Astrocyte of the spinal cord (primary cell): Measurements from ENCODE around the gene FNDC10.
"Not testable (repeated sequence)": the region's sequence is repeated elsewhere in the genome, so short reads cannot be mapped to it uniquely, and the experiment has no call there.

Source experiments
- DNase-seq: peaks from one replicate; pipeline ENCODE4 v3.0.0; 2011; ENCODE audit warnings: low read depth, low spot score
- H3K4me3 ChIP-seq: 2 replicates; pipeline ENCODE4 v1.5.1; 2011; ENCODE audit warnings: low read depth, mild to moderate bottlenecking, low read length, moderate library complexity
- CTCF ChIP-seq: IDR thresholded peaks from 2 replicates; pipeline ENCODE4 v1.5.1; 2012; ENCODE audit warnings: low read depth, mild to moderate bottlenecking, low read length, inconsistent platforms
- in situ Hi-C: cut with HindIII; loops from 2 replicates; pipeline ENCODE4 v1.10.0; 2017; ENCODE audit warnings: low sequenced_read_pairs

FNDC10 gene

GRCh38 chr1:1599935-1600860, at the start of gene FNDC10:
Gene FNDC10, minus strand, starts transcription at chr1:1600135. Its CDS starts 120 bp downstream, at chr1:1600015.
- in situ Hi-C loops: no loop called here
- H3K4me3 ChIP-seq: peak within 1 kb of the TSS; percentile 20
- DNase-seq: no peak
- no peak for TF ChIP-seq CTCF

DNA sequence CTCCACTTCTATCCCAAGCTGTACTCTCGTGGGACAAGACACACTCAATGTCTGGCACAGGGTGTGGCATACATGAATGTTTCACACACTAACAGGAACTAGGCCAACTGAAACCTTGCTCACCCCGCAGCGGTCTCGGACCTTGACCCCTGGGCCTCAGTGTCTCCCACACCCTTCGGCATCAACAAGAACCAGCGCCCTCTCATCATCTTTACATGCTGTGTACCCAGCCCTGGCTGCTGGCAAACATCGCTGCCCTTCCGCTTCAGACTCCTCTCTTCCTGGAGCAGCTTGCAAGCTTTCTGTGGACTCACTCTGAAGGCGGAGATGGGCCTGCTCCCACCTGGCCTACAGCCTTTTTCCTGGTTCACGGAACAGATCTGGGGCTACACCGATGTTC, 48.3 kb upstream of the FNDC10 start:
- DNase-seq, H3K4me3 ChIP-seq, in situ Hi-C loops: not testable (repeated sequence)

GRCh38 chr1:1647567-1648241, 47.8 kb upstream of the FNDC10 start:
- in situ Hi-C loops, DNase-seq, H3K4me3 ChIP-seq: not testable (repeated sequence)

- in situ Hi-C loops, H3K4me3 ChIP-seq, DNase-seq: not testable (repeated sequence)
Measured at GRCh38 chr1:1646326-1646725, 46.4 kb upstream of the FNDC10 start.

- DNase-seq, in situ Hi-C loops, H3K4me3 ChIP-seq: not testable (repeated sequence)
Measured at GRCh38 chr1:1640711-1641461, 41.0 kb upstream of the FNDC10 start.

DNA sequence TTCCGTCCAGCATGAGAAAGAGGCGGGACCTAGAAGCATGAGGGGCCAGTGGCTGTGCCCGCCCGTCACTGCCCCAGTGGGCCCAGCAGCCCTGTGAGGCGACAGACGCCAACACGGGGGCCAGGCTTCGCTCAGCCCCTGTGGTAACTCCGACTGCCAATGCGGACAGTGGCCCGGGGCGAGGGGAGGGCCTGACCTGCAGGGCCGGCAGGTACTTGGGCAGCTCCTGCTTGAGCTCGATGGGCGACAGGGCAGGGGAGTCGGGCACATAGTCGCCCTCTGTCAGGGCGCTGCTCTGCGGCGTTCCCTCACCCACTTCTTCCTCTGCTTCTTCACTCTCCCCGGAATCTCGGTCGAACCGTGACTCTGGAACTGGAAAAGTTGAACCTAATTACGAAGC, 40.1 kb upstream of the FNDC10 start:
- in situ Hi-C loops, H3K4me3 ChIP-seq, DNase-seq: not testable (repeated sequence)

DNA sequence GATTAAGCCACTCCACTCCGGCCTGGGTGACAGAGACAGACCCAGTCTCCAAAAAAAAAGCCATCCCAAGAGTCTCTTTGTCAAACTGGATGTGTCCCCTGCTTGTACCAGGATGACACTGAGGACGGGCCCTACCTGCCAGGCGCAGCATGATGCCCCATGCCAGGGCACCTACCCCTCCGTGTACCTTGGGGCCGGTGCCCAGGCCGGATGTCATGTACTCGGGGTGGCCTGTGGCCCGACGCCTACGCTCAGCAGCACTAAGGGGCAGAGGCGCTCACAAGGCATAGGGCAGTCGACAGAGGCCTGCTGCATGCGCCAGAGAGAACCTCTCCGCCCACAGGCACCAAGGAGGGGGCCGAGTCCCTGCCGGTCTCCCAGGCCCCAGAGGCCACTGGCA, 39.4 kb upstream of the FNDC10 start:
- in situ Hi-C loops, DNase-seq, H3K4me3 ChIP-seq: not testable (repeated sequence)

- in situ Hi-C loops, H3K4me3 ChIP-seq, DNase-seq: not testable (repeated sequence)
Measured at GRCh38 chr1:1638528-1638927, 38.6 kb upstream of the FNDC10 start.

- in situ Hi-C loops: not testable (repeated sequence)
Measured at GRCh38 chr1:1637479-1637875, 37.5 kb upstream of the FNDC10 start.

GRCh38 chr1:1636621-1637478, 36.9 kb upstream of the FNDC10 start:
- DNase-seq, in situ Hi-C loops, H3K4me3 ChIP-seq: not testable (repeated sequence)

More at GRCh38 chr1:1637479-1637875, 37.5 kb upstream of the FNDC10 start:
- H3K4me3 ChIP-seq, DNase-seq: not testable (repeated sequence)

DNA sequence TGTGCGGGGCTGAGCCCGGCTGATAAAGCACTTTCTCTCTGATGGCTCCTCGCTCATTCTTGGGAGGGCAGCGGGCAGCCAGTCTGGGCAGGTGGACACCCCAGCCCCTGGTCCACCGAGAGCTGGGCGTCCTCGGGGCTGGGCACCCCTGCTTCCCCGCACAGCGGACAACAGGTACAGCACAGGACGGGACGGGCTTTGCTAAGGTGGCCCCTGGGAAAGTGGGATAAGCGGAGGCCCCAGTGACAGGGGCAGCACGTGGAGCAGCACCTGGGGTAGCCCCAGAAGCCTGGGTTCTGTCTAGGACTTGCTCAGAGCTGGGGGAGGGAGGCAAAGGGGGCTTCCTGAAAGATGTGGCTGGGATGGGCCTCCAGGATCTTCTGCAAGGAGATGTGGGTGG, 34.7 kb upstream of the FNDC10 start:
- in situ Hi-C loops, H3K4me3 ChIP-seq, DNase-seq: not testable (repeated sequence)

DNA sequence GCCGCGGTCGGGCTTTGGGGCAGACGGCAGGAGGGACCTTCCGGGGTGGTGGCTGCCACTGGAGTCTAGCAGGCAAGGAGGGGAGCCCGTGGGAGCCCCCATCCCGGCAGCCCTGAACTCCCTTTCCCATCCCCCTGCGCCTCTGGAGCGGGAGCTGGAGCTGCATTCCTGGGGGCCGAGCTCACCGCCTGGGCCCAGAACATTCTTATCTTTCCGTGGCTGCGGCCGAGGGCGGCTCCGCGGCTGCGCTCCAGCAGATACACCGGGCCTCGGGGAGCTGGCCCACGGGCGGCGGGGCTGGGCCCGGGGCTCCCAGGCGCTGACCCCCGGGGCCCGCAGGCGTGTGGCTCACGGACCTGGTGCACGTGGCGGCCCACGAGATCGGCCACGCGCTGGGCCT, 33.5 kb upstream of the FNDC10 start:
- DNase-seq, H3K4me3 ChIP-seq, in situ Hi-C loops: not testable (repeated sequence)
